K562 (cell line): Measurements from ENCODE around the gene ERICH2. TPM values are rescaled to one million over a fixed set of nuclear protein-coding genes. Genes with fewer than 3 reads are reported as not detected.

Experiments
- ATF1 ChIP-seq, 2 experiments: fragments of 450-650 bp in 1 of 2; IDR thresholded peaks; 2 replicates each; pipeline ENCODE4 v1.6.1; 2016; ENCODE audit warnings: missing compliant biosample characterization in 1 of 2, missing genetic modification characterization in 1 of 2
- BCOR ChIP-seq: fragments of 450-650 bp; IDR thresholded peaks from 2 replicates; pipeline ENCODE4 v1.6.1; 2016
- CBFA2T3 ChIP-seq: fragments of 450-650 bp; IDR thresholded peaks from 2 replicates; pipeline ENCODE4 v1.6.1; 2017
- CC2D1A ChIP-seq: fragments of 450-650 bp; IDR thresholded peaks from 2 replicates; pipeline ENCODE4 v1.6.1; 2017; ENCODE audit warnings: mild to moderate bottlenecking
- CREM ChIP-seq: IDR thresholded peaks from 2 replicates; pipeline ENCODE4 v1.6.1; 2014; ENCODE audit warnings: antibody characterized with exemption, low read depth
- CXXC5 ChIP-seq: fragments of 250-450 bp; sonication (Bioruptor Pico); IDR thresholded peaks from 2 replicates; pipeline ENCODE4 v1.8.0; 2022; ENCODE audit warnings: inconsistent platforms, mild to moderate bottlenecking, moderate library complexity
- ETV5 ChIP-seq: sonication (generic); formaldehyde crosslinking; IDR thresholded peaks from 2 replicates; pipeline ENCODE4 v1.4.0; 2020; ENCODE audit warnings: low read depth, mild to moderate bottlenecking, missing genetic modification reagents
- GABPB1 ChIP-seq: sonication (generic); formaldehyde crosslinking; IDR thresholded peaks from 2 replicates; pipeline ENCODE4 v1.8.0; 2022; ENCODE audit warnings: mild to moderate bottlenecking, missing genetic modification reagents
- GATAD2A ChIP-seq: fragments of 450-650 bp; IDR thresholded peaks from 2 replicates; pipeline ENCODE4 v1.6.1; 2017
- KAT7 ChIP-seq: sonication (generic); formaldehyde crosslinking; IDR thresholded peaks from 2 replicates; pipeline ENCODE4 v1.8.0; 2022; ENCODE audit warnings: missing genetic modification reagents, mild to moderate bottlenecking, borderline replicate concordance
- MTF1 ChIP-seq: fragments of 250-450 bp; sonication (Bioruptor Pico); IDR thresholded peaks from 2 replicates; pipeline ENCODE4 v1.9.0; 2021; ENCODE audit warnings: moderate library complexity, mild to moderate bottlenecking, inconsistent platforms, borderline replicate concordance
- MYNN ChIP-seq, 2 experiments: sonication (generic); formaldehyde crosslinking in 1 of 2; IDR thresholded peaks; 2 replicates each; pipeline versions ENCODE4 v1.5.0 to v1.6.1; 2016 to 2020; ENCODE audit warnings: antibody characterized with exemption in 1 of 2, missing genetic modification reagents in 1 of 2
- RCOR1 ChIP-seq, 2 experiments: IDR thresholded peaks; 2 replicates each; pipeline ENCODE4 v1.6.1; 2012; ENCODE audit warnings: low read depth in 2 of 2, low read length in 2 of 2, borderline replicate concordance in 1 of 2, improper control_type of control experiment in 1 of 2
- SIX5 ChIP-seq, 2 experiments: IDR thresholded peaks; 2 replicates each; pipeline ENCODE4 v1.6.1; 2011; ENCODE audit warnings: low read length in 2 of 2, borderline replicate concordance in 1 of 2, low read depth in 1 of 2, mild to moderate bottlenecking in 1 of 2, moderate library complexity in 1 of 2; ENCODE audit not compliant: insufficient read depth in 1 of 2
- SRF ChIP-seq, 2 experiments: fragments of 250-450, 450-650 bp in 1 of 2; sonication (Bioruptor Pico) in 1 of 2; sonication (generic) in 1 of 2; formaldehyde crosslinking; IDR thresholded peaks; 2 replicates each; pipeline versions ENCODE4 v1.5.0 to v1.5.1; 2020 to 2022; ENCODE audit warnings: mild to moderate bottlenecking in 1 of 2, missing genetic modification reagents in 1 of 2
- TFAP4 ChIP-seq: sonication (generic); formaldehyde crosslinking; IDR thresholded peaks from 2 replicates; pipeline ENCODE4 v1.8.0; 2022; ENCODE audit warnings: missing genetic modification reagents, mild to moderate bottlenecking, moderate library complexity, borderline replicate concordance
- TOE1 ChIP-seq, 2 experiments: fragments of 450-650 bp in 1 of 2; sonication (generic) in 1 of 2; formaldehyde crosslinking in 1 of 2; IDR thresholded peaks; 2 replicates each; pipeline versions ENCODE4 v1.7.1 to v1.8.0; 2016 to 2022; ENCODE audit warnings: borderline replicate concordance in 2 of 2, mild to moderate bottlenecking in 2 of 2, antibody characterized with exemption in 1 of 2, inconsistent platforms in 1 of 2, low read depth in 1 of 2, missing genetic modification reagents in 1 of 2, moderate library complexity in 1 of 2
- ZEB2 ChIP-seq: fragments of 450-650 bp; IDR thresholded peaks from 2 replicates; pipeline ENCODE4 v1.6.1; 2016
- ZNF384 ChIP-seq: IDR thresholded peaks from 2 replicates; pipeline ENCODE4 v1.6.1; 2012; ENCODE audit warnings: low read depth, low read length, improper control_type of control experiment
- ZNF395 ChIP-seq: fragments of 200-800 bp; sonication (Bioruptor generic); IDR thresholded peaks from 2 replicates; pipeline ENCODE4 v1.6.1; 2017; ENCODE audit warnings: missing genetic modification characterization, missing compliant biosample characterization
- polyA plus RNA-seq, 8 experiments: library from polyadenylated mRNA; depleted of rRNA in 4 of 8; stranded (reverse) in 5 of 8; unstranded in 3 of 8; fragments of >200 nt; fragmentation: Nextera tagmentation in 2 of 8; fragmentation: Illumina TruSeq in 1 of 8; extraction: Ambion mirVana in 2 of 8; extraction: Trizol in 1 of 8; gene quantifications; 2 replicates each; pipeline versions ENCODE4 v1.2.1 to v1.2.3, GENCODE V29; 2011 to 2014; ENCODE audit warnings: inconsistent platforms in 1 of 8, missing spikeins in 1 of 8
- total RNA-seq, 7 experiments: library from RNA; depleted of rRNA in 6 of 7; stranded (reverse); fragments of >200 nt in 6 of 7; fragmentation: Illumina TruSeq in 2 of 7; extraction: Trizol in 2 of 7; gene quantifications; 2 replicates each; pipeline versions ENCODE4 v1.2.1 to v1.2.3, GENCODE V29; 2011 to 2021; ENCODE audit warnings: low replicate concordance in 1 of 7
- TF ChIP-seq, protein P1 (sequence below): fragments of 450-650 bp; formaldehyde crosslinking; IDR thresholded peaks from 2 replicates; pipeline ENCODE4 v1.4.0; 2022; ENCODE audit warnings: mild to moderate bottlenecking, moderate library complexity
- TF ChIP-seq, protein P2 (sequence below), 2 experiments: IDR thresholded peaks; 2 replicates each; pipeline ENCODE4 v1.6.1; 2011; ENCODE audit warnings: borderline replicate concordance in 1 of 2, control low read depth in 1 of 2, low read depth in 1 of 2, low read length in 1 of 2, mild to moderate bottlenecking in 1 of 2, mixed read lengths in 1 of 2, moderate library complexity in 1 of 2; ENCODE audit not compliant: insufficient read depth in 1 of 2, insufficient read length in 1 of 2, poor library complexity in 1 of 2, severe bottlenecking in 1 of 2; ENCODE audit errors: extremely low read depth in 1 of 2

Gene ERICH2
- total and polyA plus RNA-seq, 9 of the 15 experiments (the other 6 are each of a cell fraction or from before 2014, with no cell fraction given): 0.85 to 2.4 (median 1.6) TPM

DNA sequence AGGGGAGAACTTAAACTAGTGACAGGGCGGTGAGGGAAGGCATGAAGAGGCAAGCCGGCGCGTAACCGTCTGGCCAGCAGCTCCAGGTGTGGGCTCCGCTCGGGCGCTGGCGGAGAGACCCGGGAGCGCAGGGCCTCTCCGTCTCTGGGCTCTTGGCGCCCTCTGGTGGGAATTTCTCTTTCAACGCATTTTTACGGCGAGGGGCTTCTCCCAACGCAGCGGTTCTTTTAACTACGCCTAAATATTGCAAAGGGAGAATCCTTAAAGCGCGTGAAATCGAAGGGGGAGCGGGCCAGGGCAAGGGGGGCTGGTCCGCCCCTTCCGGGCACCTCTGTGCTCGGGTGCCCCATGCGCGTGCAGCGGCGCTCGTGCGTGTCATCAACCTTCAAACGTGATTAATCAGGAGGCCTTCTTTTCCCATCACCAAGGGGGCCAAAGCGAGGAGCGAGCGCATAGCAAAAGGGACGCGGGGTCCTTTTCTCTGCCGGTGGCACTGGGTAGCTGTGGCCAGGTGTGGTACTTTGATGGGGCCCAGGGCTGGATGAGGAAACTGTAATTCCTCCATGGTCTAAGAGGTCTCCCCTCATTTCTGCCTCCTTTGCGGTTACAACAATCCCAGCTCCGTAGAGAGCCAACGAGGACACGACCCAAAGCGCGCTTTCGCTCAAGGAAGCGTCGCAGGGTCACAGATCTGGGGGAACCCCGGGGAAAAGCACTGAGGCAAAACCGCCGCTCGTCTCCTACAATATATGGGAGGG is 45.7 kb downstream of the ERICH2 start (continued):
- TF ChIP-seq, protein P1, sequence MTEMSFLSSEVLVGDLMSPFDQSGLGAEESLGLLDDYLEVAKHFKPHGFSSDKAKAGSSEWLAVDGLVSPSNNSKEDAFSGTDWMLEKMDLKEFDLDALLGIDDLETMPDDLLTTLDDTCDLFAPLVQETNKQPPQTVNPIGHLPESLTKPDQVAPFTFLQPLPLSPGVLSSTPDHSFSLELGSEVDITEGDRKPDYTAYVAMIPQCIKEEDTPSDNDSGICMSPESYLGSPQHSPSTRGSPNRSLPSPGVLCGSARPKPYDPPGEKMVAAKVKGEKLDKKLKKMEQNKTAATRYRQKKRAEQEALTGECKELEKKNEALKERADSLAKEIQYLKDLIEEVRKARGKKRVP: 0 out of 2 replicates have a peak, but pooled peaks have one; percentile 11
- TF ChIP-seq MYNN (IDR thresholded peaks at IDR 0.05) (no peak), MYNN (CRISPR knock-in tag; IDR thresholded peaks at IDR 0.05) (no peak), ZNF384 (peak; percentile 26; the same call in 1 of the 2 replicates), CREM (peak; percentile 44; the same call in 1 of the 2 replicates), CC2D1A (peak; percentile 70; the same call in 1 of the 2 replicates), GABPB1 (CRISPR knock-in tag) (peak; percentile 58), SIX5 (IDR thresholded peaks at IDR 0.05; ENCODE audit: borderline replicate concordance in 1 of 2, insufficient read depth in 1 of 2, low read depth in 1 of 2, low read length in 2 of 2) (no peak), MTF1 (CRISPR knock-in tag) (no peak), SRF (CRISPR knock-in tag; IDR thresholded peaks at IDR 0.05) (0 out of 4 replicates have a peak, but pooled peaks of 1 of the 2 experiments have one; percentile 35), ETV5 (peak; percentile 34; the same call in 1 of the 2 replicates), CXXC5 (peak; percentile 78), ZNF395 (CRISPR knock-in tag) (peak; percentile 40; the same call in 1 of the 2 replicates), GATAD2A (0 out of 2 replicates have a peak, but pooled peaks have one; percentile 21), KAT7 (CRISPR knock-in tag) (no peak), TFAP4 (CRISPR knock-in tag) (peak; percentile 71), RCOR1 (IDR thresholded peaks at IDR 0.05; ENCODE audit: borderline replicate concordance in 1 of 2, low read depth in 2 of 2, low read length in 2 of 2) (peak in 1 of 2 experiments; percentile 53; a peak in 2 of 4 replicates), BCOR (no peak), TOE1 (IDR thresholded peaks at IDR 0.05; ENCODE audit: borderline replicate concordance) (peak; percentile 37; the same call in 1 of the 2 replicates), TOE1 (CRISPR knock-in tag; IDR thresholded peaks at IDR 0.05; ENCODE audit: borderline replicate concordance, low read depth) (no peak), ATF1 (CRISPR knock-in tag; IDR thresholded peaks at IDR 0.05) (no peak), ATF1 (tag; IDR thresholded peaks at IDR 0.05) (peak; percentile 59), CBFA2T3 (no peak), ZEB2 (peak; percentile 64; the same call in 1 of the 2 replicates)
- TF ChIP-seq, protein P2, sequence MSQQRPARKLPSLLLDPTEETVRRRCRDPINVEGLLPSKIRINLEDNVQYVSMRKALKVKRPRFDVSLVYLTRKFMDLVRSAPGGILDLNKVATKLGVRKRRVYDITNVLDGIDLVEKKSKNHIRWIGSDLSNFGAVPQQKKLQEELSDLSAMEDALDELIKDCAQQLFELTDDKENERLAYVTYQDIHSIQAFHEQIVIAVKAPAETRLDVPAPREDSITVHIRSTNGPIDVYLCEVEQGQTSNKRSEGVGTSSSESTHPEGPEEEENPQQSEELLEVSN (IDR thresholded peaks at IDR 0.05; ENCODE audit: borderline replicate concordance in 1 of 2, extremely low read depth in 1 of 2, insufficient read depth in 1 of 2, insufficient read length in 1 of 2, low read depth in 1 of 2, low read length in 1 of 2, poor library complexity in 1 of 2, severe bottlenecking in 1 of 2): peak in 1 of 2 experiments; percentile 37
